NCI-H82 treated with DMSO at 0.1 percent for 48 hours (cell line): ENCODE measurements around the gene SCGB3A1.

Experiments
- DNase-seq: peaks from one replicate; lab custom pipeline; 2025; ENCODE audit not compliant: unreplicated experiment; lab: John Stamatoyannopoulos, UW

Gene SCGB3A1

GRCh38 chr5:180590543-180591310 is 572 bp downstream of the SCGB3A1 start:
- DNase-seq: no peak

GRCh38 chr5:180589771-180590542 is 1.3 kb downstream of the SCGB3A1 start:
- DNase-seq: no peak

- no peak for DNase-seq
These were observed 4.4 kb downstream of the SCGB3A1 start for GRCh38 chr5:180586870-180587269.

DNA sequence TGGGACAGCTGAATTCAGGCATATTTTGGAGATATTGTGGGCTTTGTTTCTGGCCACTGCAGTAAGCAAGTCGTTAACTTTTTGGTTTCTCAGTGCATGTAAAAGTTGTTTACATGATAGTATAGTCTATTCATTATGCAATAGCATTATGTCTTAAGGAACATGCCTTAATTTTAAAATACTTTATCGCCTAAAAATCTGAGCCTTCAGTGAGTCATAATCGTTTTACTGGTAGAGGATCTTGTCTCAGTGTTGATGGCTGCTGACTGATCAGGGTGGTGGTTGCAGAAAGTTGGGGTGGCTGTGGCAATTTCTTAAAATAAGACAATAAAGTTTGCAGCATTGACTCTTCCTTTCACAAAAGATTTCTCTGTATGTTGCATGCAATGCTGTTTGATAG is 5.1 kb downstream of the SCGB3A1 start:
- DNase-seq: no peak

DNA sequence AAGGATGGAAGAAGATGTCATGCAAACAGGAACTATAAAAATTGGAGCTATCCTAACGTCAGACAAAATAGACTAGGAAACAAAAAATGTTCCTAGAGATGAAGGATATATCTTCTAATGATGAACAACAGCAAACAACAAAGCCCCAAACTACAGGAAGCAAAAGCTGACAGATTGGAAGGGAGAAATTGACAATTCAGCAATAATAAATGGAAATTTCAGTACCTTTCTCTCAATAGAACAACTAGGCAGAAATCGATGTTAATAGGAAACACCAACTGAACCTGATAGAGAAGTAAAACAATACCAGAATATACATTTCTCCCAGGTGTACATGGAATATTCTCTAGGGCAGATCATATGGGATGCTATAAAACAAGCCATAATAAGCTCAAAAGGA is 7.6 kb downstream of the SCGB3A1 start:
- no peak for DNase-seq

DNA sequence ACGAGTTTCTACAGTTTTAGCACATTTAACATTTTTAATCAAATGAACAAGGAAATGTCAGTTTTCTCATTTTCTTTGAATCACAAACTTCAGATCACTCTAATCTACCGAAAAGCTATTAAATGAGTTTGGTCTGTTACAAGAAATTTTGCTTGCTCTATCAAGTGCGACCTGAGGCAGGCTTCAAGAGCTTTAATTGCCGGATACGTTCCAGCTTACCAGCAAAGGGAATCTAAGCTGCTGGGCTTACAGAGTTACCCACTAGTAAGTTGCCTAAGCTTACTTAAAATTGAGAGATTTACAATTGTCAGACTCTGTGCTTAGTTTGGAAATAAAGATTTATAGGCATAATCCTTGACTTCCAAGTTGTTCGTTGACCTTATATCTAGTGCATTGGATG is 10.6 kb downstream of the SCGB3A1 start:
- no peak for DNase-seq

GRCh38 chr5:180575571-180575970 is 15.7 kb downstream of the SCGB3A1 start:
- no peak for DNase-seq

DNA sequence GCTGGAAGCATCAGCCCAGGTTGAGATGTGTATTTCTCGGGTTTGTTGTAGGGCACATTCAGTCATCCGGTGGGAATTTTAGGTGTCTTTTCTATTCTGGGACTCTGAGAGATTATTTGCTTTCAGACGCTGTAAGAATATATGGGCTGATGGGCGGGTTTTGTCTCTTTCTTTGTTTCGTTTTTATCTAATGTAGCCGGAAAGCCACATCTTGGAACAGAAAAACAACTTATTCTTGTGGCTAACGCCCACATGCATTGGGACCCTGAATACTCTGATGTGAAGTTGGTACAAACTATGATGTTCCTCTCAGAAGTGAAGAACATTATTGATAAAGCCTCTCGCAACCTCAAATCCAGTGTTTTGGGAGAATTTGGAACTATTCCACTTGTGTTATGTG is 22.4 kb downstream of the SCGB3A1 start:
- no peak for DNase-seq

DNA sequence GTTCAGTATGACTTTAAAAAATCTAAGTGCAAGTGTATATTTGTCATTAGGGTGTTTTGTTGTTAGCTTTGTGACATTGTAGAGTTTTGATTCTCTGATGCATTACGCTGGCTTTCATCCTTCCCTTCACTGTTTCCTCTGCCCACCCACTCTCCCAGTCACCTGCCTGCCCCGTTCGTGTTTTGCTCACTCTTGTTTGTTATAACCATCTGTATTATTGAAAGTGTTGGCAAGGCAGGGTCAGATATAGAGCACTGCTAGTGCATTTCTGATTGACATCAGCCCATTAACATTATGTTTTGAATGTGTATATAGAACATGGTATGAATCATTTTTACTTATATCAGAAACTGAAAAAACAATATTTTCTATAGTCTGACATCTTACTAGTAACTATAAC is 27.3 kb downstream of the SCGB3A1 start:
- DNase-seq: no peak

- DNase-seq: no peak
These were observed 33.1 kb downstream of the SCGB3A1 start for GRCh38 chr5:180558232-180558631.

GRCh38 chr5:180557217-180557809 is 34.0 kb downstream of the SCGB3A1 start:
- DNase-seq: no peak

DNA sequence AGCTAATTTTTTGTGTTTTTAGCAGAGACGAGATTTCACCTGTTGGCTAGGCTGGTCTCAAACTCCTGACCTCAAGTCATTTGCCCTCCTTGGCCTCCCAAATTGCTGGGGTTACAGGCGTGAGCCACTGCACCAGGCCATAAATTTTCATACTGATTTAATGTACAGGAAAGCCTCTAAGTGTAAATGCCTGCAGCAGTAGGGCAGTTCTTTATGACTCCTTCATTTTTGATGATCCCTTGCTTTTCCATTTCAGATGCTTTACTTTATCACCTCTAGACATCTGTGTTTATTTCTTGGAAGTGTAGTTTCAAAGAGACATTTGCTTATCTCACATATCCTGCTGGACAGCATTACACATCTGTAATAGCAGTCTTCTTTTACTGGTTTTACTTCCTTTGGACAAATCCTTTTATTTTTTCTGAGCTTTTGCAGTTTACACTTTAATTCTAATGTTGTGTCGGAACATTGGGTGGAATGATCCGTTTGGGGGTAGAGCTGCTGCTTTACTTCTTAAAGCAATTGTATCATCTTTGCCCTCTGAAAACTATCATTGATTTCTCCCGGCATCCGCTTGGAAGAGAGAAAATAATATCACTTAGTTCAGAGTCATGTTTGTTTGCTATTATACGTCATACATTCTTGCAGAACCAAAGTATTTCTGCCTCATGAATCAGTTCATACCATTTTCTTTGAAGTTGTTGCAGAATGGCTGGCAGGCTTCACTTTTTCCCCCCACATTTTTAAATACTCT is 36.0 kb downstream of the SCGB3A1 start:
- no peak for DNase-seq

GRCh38 chr5:180553530-180553929 is 37.8 kb downstream of the SCGB3A1 start:
- no peak for DNase-seq

DNA sequence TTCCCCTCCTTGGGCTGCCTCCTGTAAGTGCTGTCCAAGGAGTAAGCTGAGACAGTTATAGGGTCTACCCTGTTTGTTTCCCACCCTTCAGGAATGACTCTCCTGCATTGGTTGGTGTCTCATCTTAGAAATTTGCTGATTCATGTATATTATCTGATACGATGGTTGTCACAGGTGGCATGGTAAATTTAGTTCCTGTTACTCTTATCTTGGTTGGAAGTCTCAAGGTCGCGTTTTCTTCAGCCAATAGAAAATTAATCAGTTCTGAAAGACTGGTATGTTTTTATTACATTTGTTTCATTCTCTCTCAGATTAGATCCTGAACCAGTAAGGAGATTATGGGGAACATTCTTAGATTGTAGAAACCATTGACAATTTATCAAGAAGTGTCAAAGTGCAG is 42.7 kb downstream of the SCGB3A1 start:
- DNase-seq: no peak

- no peak for DNase-seq
These were observed 46.1 kb downstream of the SCGB3A1 start for GRCh38 chr5:180545248-180545647.

- DNase-seq: no peak
These were observed 49.6 kb downstream of the SCGB3A1 start for GRCh38 chr5:180541710-180542109.
